ENCODE data around the gene MALSU1. TPM values are rescaled to one million over a fixed set of nuclear protein-coding genes. Genes with fewer than 3 reads are reported as not detected.

The MALSU1 gene
- polyA plus RNA-seq, 2 of the 4 experiments (the other 2 are of a cell fraction), result 91.9 to 122 TPM

GRCh38 chr7:23357190-23358093 lies 58.3 kb downstream of the MALSU1 start (continued):
- TF ChIP-seq HOXB5 (CRISPR knock-in tag; IDR thresholded peaks at IDR 0.05), result 0 out of 2 replicates have a peak, but pooled peaks have one; percentile 69
- TF ChIP-seq, protein P1, sequence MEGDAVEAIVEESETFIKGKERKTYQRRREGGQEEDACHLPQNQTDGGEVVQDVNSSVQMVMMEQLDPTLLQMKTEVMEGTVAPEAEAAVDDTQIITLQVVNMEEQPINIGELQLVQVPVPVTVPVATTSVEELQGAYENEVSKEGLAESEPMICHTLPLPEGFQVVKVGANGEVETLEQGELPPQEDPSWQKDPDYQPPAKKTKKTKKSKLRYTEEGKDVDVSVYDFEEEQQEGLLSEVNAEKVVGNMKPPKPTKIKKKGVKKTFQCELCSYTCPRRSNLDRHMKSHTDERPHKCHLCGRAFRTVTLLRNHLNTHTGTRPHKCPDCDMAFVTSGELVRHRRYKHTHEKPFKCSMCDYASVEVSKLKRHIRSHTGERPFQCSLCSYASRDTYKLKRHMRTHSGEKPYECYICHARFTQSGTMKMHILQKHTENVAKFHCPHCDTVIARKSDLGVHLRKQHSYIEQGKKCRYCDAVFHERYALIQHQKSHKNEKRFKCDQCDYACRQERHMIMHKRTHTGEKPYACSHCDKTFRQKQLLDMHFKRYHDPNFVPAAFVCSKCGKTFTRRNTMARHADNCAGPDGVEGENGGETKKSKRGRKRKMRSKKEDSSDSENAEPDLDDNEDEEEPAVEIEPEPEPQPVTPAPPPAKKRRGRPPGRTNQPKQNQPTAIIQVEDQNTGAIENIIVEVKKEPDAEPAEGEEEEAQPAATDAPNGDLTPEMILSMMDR (IDR thresholded peaks at IDR 0.05), result peak; percentile 78
- TF ChIP-seq HOXA7 (CRISPR knock-in tag; IDR thresholded peaks at IDR 0.05), result no peak
- peak; percentile 62 to 85 for TF ChIP-seq RAD21 (conservative IDR thresholded peaks at IDR 0.05 in 1 of 2, IDR thresholded peaks at IDR 0.05 in 1 of 2)
- TF ChIP-seq EHF (CRISPR knock-in tag; IDR thresholded peaks at IDR 0.05), result no peak
- no peak for TF ChIP-seq HDAC2 (IDR thresholded peaks at IDR 0.05)

DNA sequence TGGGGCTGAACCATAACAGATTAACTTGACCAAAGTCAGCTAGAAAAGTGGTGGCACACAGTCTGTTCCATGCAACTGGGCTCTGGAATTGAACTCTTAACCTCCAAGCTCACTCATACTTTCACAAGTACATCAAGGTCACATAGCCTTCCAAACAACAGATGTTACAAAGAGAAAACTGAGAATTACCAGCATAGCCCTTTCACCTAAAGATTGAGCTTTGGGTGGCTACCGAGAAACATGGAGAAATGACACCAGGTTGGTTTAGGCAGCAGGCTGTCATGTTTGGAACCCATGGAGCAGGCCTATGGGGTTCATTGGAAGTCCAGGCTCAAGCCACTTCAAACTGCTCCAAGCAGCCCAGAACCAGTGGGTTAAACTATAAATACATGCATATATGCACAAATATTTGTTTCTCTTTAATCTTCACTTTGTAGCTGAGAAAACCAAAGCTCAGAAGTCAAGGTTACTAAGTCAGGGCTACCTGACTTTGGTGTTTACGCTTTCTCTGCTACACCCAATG lies 59.1 kb downstream of the MALSU1 start:
- Histone ChIP-seq H3K27ac (peak overlapping the region; percentile 60 to 62), H3K4me3 (no peak overlapping the region), H3K9me3 (no peaks in the 10 kb centered on the region), H3K4me2 (peak overlapping the region; percentile 65), H3K4me1 (peaks cover 37% of the 10 kb centered on the region)
- ATAC-seq (peak; percentile 10 to 35; a peak in 3 of 6 replicates), DNase-seq (ENCODE audit: low read depth in 1 of 2, low spot score in 1 of 2) (no peak), FAIRE-seq (no peak)
- ChIA-PET CTCF (interaction anchor here (0.6 to 2.5 kb wide), 37 partner anchors 8 to 355 kb away, joined by 3 to 20 read pairs (median 4); partner anchors contain the start of genes IGF2BP3 and MALSU1), POLR2A (interaction anchor here (0.6 to 1.1 kb wide), 6 partner anchors 59 to 219 kb away, joined by 3 to 8 read pairs (median 4); partner anchors contain the start of gene MALSU1)
- 95% methylated on average over 2 of the region's 2 CpGs for WGBS (ENCODE audit: missing lambda C conversion rate)
- TF ChIP-seq HOXB13 (CRISPR knock-in tag; IDR thresholded peaks at IDR 0.05; ENCODE audit: low read depth), result no peak
- no peak for TF ChIP-seq RFX5 (IDR thresholded peaks at IDR 0.05)
- no peak for TF ChIP-seq RCOR1 (IDR thresholded peaks at IDR 0.05; ENCODE audit: low read depth, low read length)
- no peak for TF ChIP-seq ZSCAN20 (CRISPR knock-in tag; IDR thresholded peaks at IDR 0.05)
- no peak for TF ChIP-seq HOXA7 (CRISPR knock-in tag; IDR thresholded peaks at IDR 0.05)
- no peak for TF ChIP-seq PHF8 (IDR thresholded peaks at IDR 0.05; ENCODE audit: borderline replicate concordance, low read depth)
- TF ChIP-seq SMC3 (IDR thresholded peaks at IDR 0.05), result no peak
- no peak for TF ChIP-seq FOSB (CRISPR knock-in tag; IDR thresholded peaks at IDR 0.05)
- no peak for TF ChIP-seq ZFP36 (IDR thresholded peaks at IDR 0.05; ENCODE audit: borderline replicate concordance, partially characterized antibody)
- TF ChIP-seq FOXS1 (CRISPR knock-in tag; IDR thresholded peaks at IDR 0.05), result no peak
- no peak for TF ChIP-seq SREBF2 (IDR thresholded peaks at IDR 0.05)
- TF ChIP-seq KDM5A (IDR thresholded peaks at IDR 0.05), result no peak
- no peak for TF ChIP-seq EP300 (IDR thresholded peaks at IDR 0.05)
- no peak for TF ChIP-seq JUN (IDR thresholded peaks at IDR 0.05)
- TF ChIP-seq, protein P2, sequence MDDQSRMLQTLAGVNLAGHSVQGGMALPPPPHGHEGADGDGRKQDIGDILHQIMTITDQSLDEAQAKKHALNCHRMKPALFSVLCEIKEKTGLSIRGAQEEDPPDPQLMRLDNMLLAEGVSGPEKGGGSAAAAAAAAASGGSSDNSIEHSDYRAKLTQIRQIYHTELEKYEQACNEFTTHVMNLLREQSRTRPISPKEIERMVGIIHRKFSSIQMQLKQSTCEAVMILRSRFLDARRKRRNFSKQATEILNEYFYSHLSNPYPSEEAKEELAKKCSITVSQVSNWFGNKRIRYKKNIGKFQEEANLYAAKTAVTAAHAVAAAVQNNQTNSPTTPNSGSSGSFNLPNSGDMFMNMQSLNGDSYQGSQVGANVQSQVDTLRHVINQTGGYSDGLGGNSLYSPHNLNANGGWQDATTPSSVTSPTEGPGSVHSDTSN (IDR thresholded peaks at IDR 0.05), result no peak
- TF ChIP-seq ATOH8 (CRISPR knock-in tag; IDR thresholded peaks at IDR 0.05; ENCODE audit: low read depth), result no peak
- TF ChIP-seq FOSL2 (IDR thresholded peaks at IDR 0.05), result no peak
- TF ChIP-seq FOSL2 (CRISPR knock-in tag; IDR thresholded peaks at IDR 0.05), result no peak
- no peak for TF ChIP-seq MAFK (IDR thresholded peaks at IDR 0.05; ENCODE audit: partially characterized antibody)
- TF ChIP-seq POLR2AphosphoS2 (conservative IDR thresholded peaks at IDR 0.05; ENCODE audit: low read length), result no peak
- TF ChIP-seq JUNB (IDR thresholded peaks at IDR 0.05), result no peak

Other genes starting within 250 kb of the MALSU1 start
- gene KLHL7, start 193.6 kb upstream of the MALSU1 start, polyA plus RNA-seq (2011; rRNA removed), result 36.3 and 45.4 TPM in 2 replicates
- gene KLHL7, start 193.6 kb upstream of the MALSU1 start, polyA plus RNA-seq (2017; fragmentation: RNase III; extraction: RNeasy Plus Mini Kit Qiagen cat#74134 plus additional on column Dnase treatment), result 21.7 to 23.9 TPM (median 23.3 TPM) in 3 replicates
- gene NUP42, start 117.3 kb upstream of the MALSU1 start, polyA plus RNA-seq (2011; rRNA removed), result 26.5 and 36.3 TPM in 2 replicates
- gene NUP42, start 117.3 kb upstream of the MALSU1 start, polyA plus RNA-seq (2017; fragmentation: RNase III; extraction: RNeasy Plus Mini Kit Qiagen cat#74134 plus additional on column Dnase treatment), result 27.7 to 29.7 TPM (median 29.3 TPM) in 3 replicates
- gene GPNMB, start 52.6 kb upstream of the MALSU1 start, polyA plus RNA-seq (2011; rRNA removed), result 4.6 and 4.7 TPM in 2 replicates
- 2.7 to 3.5 TPM (median 3.3 TPM) in 3 replicates for gene GPNMB, start 52.6 kb upstream of the MALSU1 start, polyA plus RNA-seq (2017; fragmentation: RNase III; extraction: RNeasy Plus Mini Kit Qiagen cat#74134 plus additional on column Dnase treatment)
- 47.2 and 62.0 TPM in 2 replicates for gene IGF2BP3, start 171.2 kb downstream of the MALSU1 start, polyA plus RNA-seq (2011; rRNA removed)
- 26.7 to 30.4 TPM (median 30.1 TPM) in 3 replicates for gene IGF2BP3, start 171.2 kb downstream of the MALSU1 start, polyA plus RNA-seq (2017; fragmentation: RNase III; extraction: RNeasy Plus Mini Kit Qiagen cat#74134 plus additional on column Dnase treatment)
- 85.5 and 90.8 TPM in 2 replicates for gene TRA2A, start 232.6 kb downstream of the MALSU1 start, polyA plus RNA-seq (2011; rRNA removed)
- 111 to 113 TPM (median 113 TPM) in 3 replicates for gene TRA2A, start 232.6 kb downstream of the MALSU1 start, polyA plus RNA-seq (2017; fragmentation: RNase III; extraction: RNeasy Plus Mini Kit Qiagen cat#74134 plus additional on column Dnase treatment)